Measurements from ENCODE around the gene OPTC. TPM values are rescaled to one million over a fixed set of nuclear protein-coding genes. Genes with fewer than 3 reads are reported as not detected.

Gene OPTC
- total and polyA plus RNA-seq, 2 of the 8 experiments (the other 6 are each of a cell fraction or from before 2014, with no cell fraction given) = 1.1 to 4.0 TPM

GRCh38 chr1:203492082-203492747, 1.7 kb upstream of the OPTC start:
- Histone ChIP-seq H3K9ac (replicated peaks in 1 of 4; ENCODE audit: extremely low read depth in 1 of 4, low read depth in 3 of 4, low read length in 3 of 4) (no peak overlapping the region), H3K18ac (ENCODE audit: extremely low read depth, low read length) (no peak overlapping the region), H3K4me3 (ENCODE audit: extremely low read depth in 1 of 4, insufficient read depth in 2 of 4, low read depth in 3 of 4, low read length in 4 of 4) (no peak overlapping the region), H3K4me2 (ENCODE audit: insufficient read depth in 1 of 2, low read depth in 2 of 2, low read length in 2 of 2) (no peak overlapping the region; a peak in 1 of 4 replicates), H2BK15ac (ENCODE audit: low read length) (no peak overlapping the region), H2BK5ac (ENCODE audit: low read depth, low read length) (no peak overlapping the region), H3K23me2 (ENCODE audit: low read depth, low read length) (no peaks in the 10 kb centered on the region), H3K23ac (ENCODE audit: insufficient read length) (no peak overlapping the region), H4K5ac (ENCODE audit: insufficient read length, low read depth, low read length) (no peak overlapping the region), H3K4me1 (replicated peaks in 1 of 4; ENCODE audit: control insufficient read depth in 3 of 4, insufficient read depth in 4 of 4, low read length in 3 of 4) (peaks cover 0 to 15% (median 6%) of the 10 kb centered on the region in 4 experiments; a peak in 6 of 7 replicates), H4K91ac (replicated peaks; ENCODE audit: insufficient read length, low read length) (no peak overlapping the region), H3K79me2 (ENCODE audit: control insufficient read depth in 1 of 2, insufficient read depth in 2 of 2, low read length in 2 of 2) (no peaks in the 10 kb centered on the region), H3K14ac (ENCODE audit: insufficient read length) (no peak overlapping the region), H2BK120ac (replicated peaks; ENCODE audit: low read depth, low read length) (no peak overlapping the region), H3K56ac (replicated peaks; ENCODE audit: insufficient read length, low read depth, low read length) (no peak overlapping the region), H2BK20ac (ENCODE audit: low read length) (0 out of 2 replicates have a peak overlapping the region, but pooled peaks have one; percentile 55), H3K79me1 (ENCODE audit: low read depth, low read length) (no peaks in the 10 kb centered on the region), H3K36me3 (ENCODE audit: control insufficient read depth in 2 of 4, insufficient read depth in 4 of 4, low read length in 3 of 4) (no peaks in the 10 kb centered on the region), H4K8ac (ENCODE audit: extremely low read depth, insufficient read depth, low read length) (no peak overlapping the region), H3K27ac (ENCODE audit: low read depth, low read length) (no peak overlapping the region), H4K20me1 (replicated peaks in 1 of 2; ENCODE audit: control insufficient read depth in 1 of 2, insufficient read depth in 2 of 2, low read length in 2 of 2) (no peaks in the 10 kb centered on the region), H3K4ac (replicated peaks; ENCODE audit: insufficient read length, low read depth, low read length) (no peak overlapping the region), H2AFZ (ENCODE audit: low read length) (no peak overlapping the region), H3K9me3 (ENCODE audit: insufficient read depth in 2 of 2, low read depth in 1 of 2, low read length in 1 of 2) (no peaks in the 10 kb centered on the region), H3K27me3 (replicated peaks in 1 of 4; ENCODE audit: control insufficient read depth in 3 of 4, extremely low read depth in 1 of 4, insufficient read depth in 3 of 4, low read length in 3 of 4) (no peaks in the 10 kb centered on the region; a peak in 1 of 7 replicates), H2BK12ac (ENCODE audit: low read depth, low read length) (no peak overlapping the region), H2AK5ac (ENCODE audit: low read depth, low read length) (no peak overlapping the region)
- CTCF ChIA-PET (ENCODE audit: partially characterized antibody) = interaction anchor here (0.7 to 7.4 kb wide), 5 partner anchors 17 to 222 kb away, joined by 3 to 188 read pairs (median 4); partner anchors contain the start of gene PRELP
- DNase-seq (ENCODE audit: low read depth in 1 of 2, low spot score in 2 of 2) (no peak), FAIRE-seq (no peak)
- POLR2A ChIA-PET (ENCODE audit: partially characterized antibody) = no interaction called here
- WGBS, 2 experiments (ENCODE audit: extremely low coverage in 1 of 2, insufficient coverage in 1 of 2, insufficient read length in 1 of 2, insufficient replicate concordance in 2 of 2, low coverage in 1 of 2, low lambda C conversion rate in 2 of 2, missing lambda C conversion rate in 1 of 2) = 69% methylated on average over 7 of the region's 8 CpGs; no CpG with 5 or more reads in 1 of the 2 experiments
- no peak for TF ChIP-seq USF2 (IDR thresholded peaks at IDR 0.05; ENCODE audit: low read length)
- no peak for TF ChIP-seq KDM4A (IDR thresholded peaks at IDR 0.05; ENCODE audit: low read depth, low read length, severe bottlenecking)
- no peak for TF ChIP-seq TAF1 (IDR thresholded peaks at IDR 0.05; ENCODE audit: low read depth, low read length)
- TF ChIP-seq TAF7 (optimal IDR thresholded peaks at IDR 0.05; ENCODE audit: borderline replicate concordance, low read depth, low read length) = no peak
- TF ChIP-seq KDM5A (IDR thresholded peaks at IDR 0.05; ENCODE audit: low read length) = no peak
- no peak for TF ChIP-seq CBX5 (IDR thresholded peaks at IDR 0.05; ENCODE audit: low read depth, low read length)
- TF ChIP-seq POLR2AphosphoS5 (IDR thresholded peaks at IDR 0.05; ENCODE audit: low read depth, low read length) = no peak
- no peak for TF ChIP-seq RBBP5 (IDR thresholded peaks at IDR 0.05; ENCODE audit: borderline replicate concordance, low read depth, low read length)
- no peak for TF ChIP-seq SP2 (IDR thresholded peaks at IDR 0.05; ENCODE audit: low read length)
- no peak for TF ChIP-seq RXRA (IDR thresholded peaks at IDR 0.05; ENCODE audit: insufficient read depth, low read depth, low read length)
